Embryonic facial prominence (tissue), 1 donor: Measurements from ENCODE around the gene CCDC178.
"Not testable (repeated sequence)": the region's sequence is repeated elsewhere in the genome, so short reads cannot be mapped to it uniquely, and the experiment has no call there.

Experiments
- DNase-seq: peaks from one replicate; pipeline ENCODE4 v3.0.0-alpha.2; 2016; ENCODE audit errors: extremely low spot score

The CCDC178 gene

GRCh38 chr18:33355263-33355662, 85.3 kb downstream of the CCDC178 start:
- no peak for DNase-seq

- DNase-seq = no peak
Measured at GRCh38 chr18:33350256-33350655, 90.3 kb downstream of the CCDC178 start.

GRCh38 chr18:33339733-33340132, 100.8 kb downstream of the CCDC178 start:
- not testable (repeated sequence) for DNase-seq

- DNase-seq = no peak
Measured at GRCh38 chr18:33334781-33335180, 105.7 kb downstream of the CCDC178 start.

- DNase-seq = no peak
Measured at GRCh38 chr18:33330711-33331110, 109.8 kb downstream of the CCDC178 start.

- no peak for DNase-seq
Measured at GRCh38 chr18:33326975-33327374, 113.5 kb downstream of the CCDC178 start.

- DNase-seq = no peak
Measured at GRCh38 chr18:33317640-33318039, 122.9 kb downstream of the CCDC178 start.

GRCh38 chr18:33316146-33316587, 124.4 kb downstream of the CCDC178 start:
- no peak for DNase-seq

GRCh38 chr18:33307520-33307919, 133.0 kb downstream of the CCDC178 start:
- DNase-seq = no peak

- DNase-seq = no peak
Measured at GRCh38 chr18:33304277-33304676, 136.2 kb downstream of the CCDC178 start.

GRCh38 chr18:33291539-33291938, 149.0 kb downstream of the CCDC178 start:
- no peak for DNase-seq

GRCh38 chr18:33288082-33288716, 152.3 kb downstream of the CCDC178 start:
- DNase-seq = no peak

GRCh38 chr18:33282709-33283333, 157.7 kb downstream of the CCDC178 start:
- DNase-seq = no peak

- DNase-seq = no peak
Measured at GRCh38 chr18:33282142-33282541, 158.4 kb downstream of the CCDC178 start.

- DNase-seq = no peak
Measured at GRCh38 chr18:33277431-33277830, 163.1 kb downstream of the CCDC178 start.

- no peak for DNase-seq
Measured at GRCh38 chr18:33275843-33276242, 164.7 kb downstream of the CCDC178 start.

- DNase-seq = no peak
Measured at GRCh38 chr18:33270297-33270696, 170.2 kb downstream of the CCDC178 start.

GRCh38 chr18:33269223-33269622, 171.3 kb downstream of the CCDC178 start:
- no peak for DNase-seq

GRCh38 chr18:33264566-33264965, 176.0 kb downstream of the CCDC178 start:
- no peak for DNase-seq

GRCh38 chr18:33239298-33239697, 201.2 kb downstream of the CCDC178 start:
- no peak for DNase-seq

GRCh38 chr18:33232318-33232626, 208.2 kb downstream of the CCDC178 start:
- no peak for DNase-seq

GRCh38 chr18:33231474-33232317, 208.8 kb downstream of the CCDC178 start:
- DNase-seq = peak; percentile 62

- DNase-seq = no peak
Measured at GRCh38 chr18:33212363-33212762, 228.2 kb downstream of the CCDC178 start.
